A204.1 (cell line): Measurements from ENCODE around the gene VMO1.

ENCODE experiments used
- FAIRE-seq: peaks from 2 replicates; lab custom pipeline; 2012; peaks lifted over from hg19 to GRCh38; lab: Jason Lieb, UNC

VMO1 gene

GRCh38 chr17:4751932-4752331 is 34.2 kb downstream of the VMO1 start:
- no peak for FAIRE-seq

GRCh38 chr17:4750606-4751005 is 35.6 kb downstream of the VMO1 start:
- no peak for FAIRE-seq

GRCh38 chr17:4748686-4749085 is 37.5 kb downstream of the VMO1 start:
- no peak for FAIRE-seq

- FAIRE-seq = no peak
These were observed 38.3 kb downstream of the VMO1 start for GRCh38 chr17:4747847-4748246.

GRCh38 chr17:4744999-4745969 is 40.9 kb downstream of the VMO1 start:
- FAIRE-seq = no peak

GRCh38 chr17:4743898-4744297 is 42.3 kb downstream of the VMO1 start:
- no peak for FAIRE-seq

GRCh38 chr17:4743216-4743615 is 42.9 kb downstream of the VMO1 start:
- no peak for FAIRE-seq

GRCh38 chr17:4742629-4743028 is 43.5 kb downstream of the VMO1 start:
- FAIRE-seq = no peak

- FAIRE-seq = no peak
These were observed 44.0 kb downstream of the VMO1 start for GRCh38 chr17:4742133-4742532.

GRCh38 chr17:4741544-4741943 is 44.6 kb downstream of the VMO1 start:
- FAIRE-seq = no peak

GRCh38 chr17:4740584-4740983 is 45.6 kb downstream of the VMO1 start:
- FAIRE-seq = no peak

- no peak for FAIRE-seq
These were observed 46.2 kb downstream of the VMO1 start for GRCh38 chr17:4740025-4740351.

GRCh38 chr17:4739122-4740024 is 46.8 kb downstream of the VMO1 start, which contains the start of the genes CXCL16 and ZMYND15:
CXCL16 (minus strand) TSS chr17:4739928; CDS start chr17:4739339, 589 bp downstream.
ZMYND15 (plus strand) TSS chr17:4739833; CDS start chr17:4740549, 716 bp downstream.
- no peak for FAIRE-seq

GRCh38 chr17:4738136-4739121 is 47.7 kb downstream of the VMO1 start:
- FAIRE-seq = no peak

- no peak for FAIRE-seq
These were observed 50.1 kb downstream of the VMO1 start for GRCh38 chr17:4735876-4736651.
